K562 (cell line): ENCODE measurements around the gene TMEFF2.

Source experiments
- ELF1 ChIP-seq: fragments of 200-800 bp; sonication (Bioruptor generic); IDR thresholded peaks from 2 replicates; pipeline ENCODE4 v1.6.1; 2016; ENCODE audit warnings: missing genetic modification characterization, missing compliant biosample characterization
- GABPA ChIP-seq: fragments of 200-800 bp; sonication (Bioruptor generic); conservative IDR thresholded peaks from 2 replicates; pipeline ENCODE4 v1.6.1; 2016; ENCODE audit warnings: low read depth, missing genetic modification characterization, missing compliant biosample characterization
- MEF2D ChIP-seq: conservative IDR thresholded peaks from 2 replicates; pipeline ENCODE4 v1.6.1; 2016; ENCODE audit warnings: low read depth, missing genetic modification characterization, missing compliant biosample characterization
- MXI1 ChIP-seq: IDR thresholded peaks from 2 replicates; pipeline ENCODE4 v1.6.1; 2011; ENCODE audit warnings: low read depth, mild to moderate bottlenecking, improper control_type of control experiment, low read length
- NFIC ChIP-seq: fragments of 450-650 bp; IDR thresholded peaks from 2 replicates; pipeline ENCODE4 v1.6.1; 2017; ENCODE audit warnings: mild to moderate bottlenecking, inconsistent platforms
- RNF2 ChIP-seq: sonication (generic); IDR thresholded peaks from 2 replicates; pipeline ENCODE4 v1.6.1; 2016
- STAT5B ChIP-seq: fragments of 250-450 bp; sonication (Bioruptor Pico); IDR thresholded peaks from 2 replicates; pipeline ENCODE4 v1.8.0; 2021; ENCODE audit warnings: mild to moderate bottlenecking, inconsistent platforms
- YY1 ChIP-seq, 3 experiments: IDR thresholded peaks; 2 replicates each; pipeline ENCODE4 v1.6.1; 2011; ENCODE audit warnings: low read length in 2 of 3, mild to moderate bottlenecking in 2 of 3, moderate library complexity in 2 of 3, borderline replicate concordance in 1 of 3, control low read depth in 1 of 3, low read depth in 1 of 3; ENCODE audit not compliant: insufficient read depth in 3 of 3, insufficient replicate concordance in 2 of 3, control insufficient read depth in 1 of 3, insufficient read length in 1 of 3; ENCODE audit errors: extremely low read depth in 1 of 3
- ZNF224 ChIP-seq: sonication (generic); formaldehyde crosslinking; IDR thresholded peaks from 2 replicates; pipeline ENCODE4 v1.8.0; 2022; ENCODE audit warnings: mild to moderate bottlenecking, missing genetic modification reagents

- TF ChIP-seq MXI1 (no peak), RNF2 (no peak), MEF2D (tag) (no peak), ELF1 (no peak), STAT5B (CRISPR knock-in tag) (no peak), ZNF224 (CRISPR knock-in tag) (no peak), GABPA (tag) (no peak), YY1 (IDR thresholded peaks at IDR 0.05; ENCODE audit: borderline replicate concordance in 1 of 3, control insufficient read depth in 1 of 3, extremely low read depth in 1 of 3, insufficient read depth in 3 of 3, insufficient read length in 1 of 3, insufficient replicate concordance in 2 of 3, low read depth in 1 of 3, low read length in 2 of 3) (no peak), NFIC (no peak)
These were observed 264.5 kb downstream of the TMEFF2 start for GRCh38 chr2:191930205-191930604.
